Mesothelial cell of epicardium (in vitro differentiated cells): ENCODE measurements around the gene NR3C1. TPM values are rescaled to one million over a fixed set of nuclear protein-coding genes. Genes with fewer than 3 reads are reported as not detected.

Experiments used
- DNase-seq, 2 experiments: peaks; one replicate each; pipeline ENCODE4 v3.0.0; 2021; ENCODE audit warnings: low spot score in 2 of 2; ENCODE audit not compliant: unreplicated experiment in 2 of 2
- H3K27ac Mint-ChIP-seq: 2 replicates; pipeline ENCODE4 v1.8.0; 2021; ENCODE audit warnings: mixed read lengths
- H3K27me3 Mint-ChIP-seq: 2 replicates; pipeline ENCODE4 v1.8.0; 2021; ENCODE audit warnings: low read depth, mixed read lengths
- H3K36me3 Mint-ChIP-seq: 2 replicates; pipeline ENCODE4 v1.8.0; 2021; ENCODE audit warnings: mixed read lengths
- H3K4me1 Mint-ChIP-seq: 2 replicates; pipeline ENCODE4 v1.8.0; 2021; ENCODE audit warnings: mixed read lengths
- H3K4me3 Mint-ChIP-seq: 2 replicates; pipeline ENCODE4 v1.8.0; 2021; ENCODE audit warnings: mild to moderate bottlenecking, moderate library complexity, mixed read lengths
- H3K9me3 Mint-ChIP-seq: 2 replicates; pipeline ENCODE4 v1.8.0; 2021; ENCODE audit warnings: mixed read lengths
- total RNA-seq: library from RNA; stranded (reverse); gene quantifications from 3 replicates; pipeline ENCODE4 v1.2.1, GENCODE V29; 2021
- TF ChIP-seq, protein P1 (sequence below): fragments of 200-600 bp; sonication (generic); IDR thresholded peaks from one replicate; pipeline ENCODE4 v1.5.0; 2021; ENCODE audit warnings: antibody characterized with exemption; ENCODE audit not compliant: unreplicated experiment

The NR3C1 gene
- total RNA-seq: 29.2 to 35.3 TPM (median 34.5 TPM) in 3 replicates

DNA sequence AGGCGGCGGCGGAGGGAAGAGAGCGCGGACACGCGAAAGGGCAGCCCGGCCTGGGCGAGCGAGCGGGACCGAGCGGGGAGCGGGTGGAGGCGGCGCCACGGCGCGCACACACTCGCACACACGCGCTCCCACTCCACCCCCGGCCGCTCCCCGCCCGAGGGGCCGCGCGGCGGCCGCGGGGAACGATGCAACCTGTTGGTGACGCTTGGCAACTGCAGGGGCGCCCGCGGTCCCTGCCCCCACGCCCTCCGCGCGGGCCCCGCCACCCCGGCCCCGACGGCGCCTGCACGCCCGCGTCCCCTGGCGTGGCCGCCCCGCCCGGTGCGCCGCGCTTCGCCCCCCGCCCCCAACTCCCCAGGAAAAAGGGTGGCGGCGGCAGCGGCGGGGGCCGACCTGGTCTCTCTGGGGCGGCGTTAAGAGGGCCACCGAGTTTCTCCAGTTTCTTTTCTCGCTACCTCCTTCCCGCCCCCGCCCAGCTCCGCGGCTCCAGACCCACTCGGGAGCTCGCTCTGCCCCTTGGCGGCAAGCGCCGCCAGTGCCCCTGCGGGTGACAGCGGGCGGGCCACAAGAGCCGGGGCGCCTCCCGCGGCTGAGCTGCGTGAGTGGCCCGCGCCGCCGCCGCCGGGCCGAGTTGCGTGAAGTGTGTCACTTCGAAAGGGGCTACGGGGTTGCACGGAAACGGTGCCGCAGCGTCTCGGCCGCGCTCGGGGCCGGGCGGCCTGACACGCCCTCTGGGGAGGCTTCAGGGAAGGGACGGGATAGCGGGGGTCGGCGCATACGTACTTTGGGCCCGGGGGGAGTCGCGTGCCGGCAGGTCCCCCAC is at the start of gene NR3C1:
NR3C1 (minus strand) TSS at position 94 of the 823 bp plus-strand sequence. CDS start 2,847 bp downstream, outside the sequence.
- Mint-ChIP-seq H3K36me3 (peaks cover 11% of the 10 kb centered on the region), H3K4me1 (peaks cover 35% of the 10 kb centered on the region), H3K27ac (peak within 1 kb of the TSS; percentile 99), H3K9me3 (no peaks in the 10 kb centered on the region), H3K27me3 (peaks cover 17% of the 10 kb centered on the region), H3K4me3 (peak within 1 kb of the TSS; percentile 88)
- DNase-seq: peak; percentile 59 to 80
- TF ChIP-seq, protein P1, sequence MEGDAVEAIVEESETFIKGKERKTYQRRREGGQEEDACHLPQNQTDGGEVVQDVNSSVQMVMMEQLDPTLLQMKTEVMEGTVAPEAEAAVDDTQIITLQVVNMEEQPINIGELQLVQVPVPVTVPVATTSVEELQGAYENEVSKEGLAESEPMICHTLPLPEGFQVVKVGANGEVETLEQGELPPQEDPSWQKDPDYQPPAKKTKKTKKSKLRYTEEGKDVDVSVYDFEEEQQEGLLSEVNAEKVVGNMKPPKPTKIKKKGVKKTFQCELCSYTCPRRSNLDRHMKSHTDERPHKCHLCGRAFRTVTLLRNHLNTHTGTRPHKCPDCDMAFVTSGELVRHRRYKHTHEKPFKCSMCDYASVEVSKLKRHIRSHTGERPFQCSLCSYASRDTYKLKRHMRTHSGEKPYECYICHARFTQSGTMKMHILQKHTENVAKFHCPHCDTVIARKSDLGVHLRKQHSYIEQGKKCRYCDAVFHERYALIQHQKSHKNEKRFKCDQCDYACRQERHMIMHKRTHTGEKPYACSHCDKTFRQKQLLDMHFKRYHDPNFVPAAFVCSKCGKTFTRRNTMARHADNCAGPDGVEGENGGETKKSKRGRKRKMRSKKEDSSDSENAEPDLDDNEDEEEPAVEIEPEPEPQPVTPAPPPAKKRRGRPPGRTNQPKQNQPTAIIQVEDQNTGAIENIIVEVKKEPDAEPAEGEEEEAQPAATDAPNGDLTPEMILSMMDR: peak; percentile 52

DNA sequence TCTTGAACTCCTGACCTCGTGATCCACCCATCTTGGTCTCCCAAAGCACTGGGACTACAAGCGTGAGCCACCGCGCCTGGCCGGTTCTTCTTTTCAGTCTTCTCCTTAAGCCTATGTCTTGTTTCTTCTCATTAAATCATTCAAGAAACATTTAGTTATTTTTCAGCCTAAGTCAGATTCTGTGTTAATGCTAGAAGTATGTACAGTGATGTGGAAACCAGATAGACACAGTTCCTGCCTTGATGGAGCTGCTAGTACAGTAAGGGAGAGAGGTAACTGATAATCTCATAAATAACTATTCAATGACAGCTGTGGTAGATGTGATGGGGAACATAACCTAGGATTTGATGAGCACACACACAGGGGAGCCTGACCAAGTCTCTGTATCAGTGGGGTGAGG is 46.3 kb upstream of the NR3C1 start:
- TF ChIP-seq, protein P1: no peak
- no peak overlapping the region for H3K4me3 Mint-ChIP-seq
- H3K4me1 Mint-ChIP-seq: peaks cover 10% of the 10 kb centered on the region
- no peaks in the 10 kb centered on the region for H3K9me3 Mint-ChIP-seq
- no peaks in the 10 kb centered on the region for H3K27me3 Mint-ChIP-seq
- DNase-seq: no peak
- H3K36me3 Mint-ChIP-seq: no peaks in the 10 kb centered on the region
- no peak overlapping the region for H3K27ac Mint-ChIP-seq

DNA sequence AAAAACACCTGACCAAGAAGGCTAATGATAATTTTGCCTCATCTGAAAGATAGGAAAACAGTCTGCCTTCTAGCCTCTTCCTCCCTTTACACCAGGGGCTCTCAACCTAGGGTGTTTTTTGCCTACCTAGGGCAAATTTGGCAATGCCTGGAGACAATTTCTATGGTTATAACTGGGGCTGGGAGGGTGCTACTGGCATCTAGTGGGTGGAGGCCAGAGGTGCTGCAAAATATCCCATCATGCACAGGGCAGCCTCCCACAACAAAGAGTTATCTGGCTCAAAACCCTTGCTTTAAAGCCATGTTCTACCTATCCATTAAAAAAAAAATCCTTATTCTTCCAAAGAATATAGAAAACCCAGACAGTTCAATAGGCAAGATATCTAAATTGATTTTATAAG is 45.0 kb upstream of the NR3C1 start:
- Mint-ChIP-seq H3K27ac (no peak overlapping the region), H3K27me3 (peaks cover under 1% of the 10 kb centered on the region), H3K4me1 (peaks cover 10% of the 10 kb centered on the region), H3K9me3 (no peaks in the 10 kb centered on the region), H3K36me3 (no peaks in the 10 kb centered on the region), H3K4me3 (no peak overlapping the region)
- no peak for DNase-seq
- TF ChIP-seq, protein P1: no peak

DNA sequence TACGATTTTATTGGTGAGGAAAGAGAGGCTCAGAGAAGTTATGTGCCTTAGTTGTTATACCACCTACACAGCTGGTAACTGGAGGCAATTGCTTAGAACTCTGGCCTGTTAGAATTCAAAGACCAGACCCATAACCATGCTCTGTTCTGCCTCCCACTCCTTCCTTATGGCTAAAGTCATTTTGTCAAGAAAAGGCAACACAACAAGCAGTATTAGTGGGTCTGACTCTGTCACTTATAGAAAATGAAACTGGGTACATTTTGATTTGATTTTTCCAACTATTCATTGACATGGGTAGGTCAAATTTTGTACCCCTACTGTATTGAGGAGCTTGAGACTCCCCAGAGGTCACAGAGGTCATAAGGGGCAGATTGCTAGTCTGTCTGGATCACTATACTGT is 44.5 kb upstream of the NR3C1 start:
- Mint-ChIP-seq H3K27ac (no peak overlapping the region), H3K4me1 (peaks cover 10% of the 10 kb centered on the region), H3K9me3 (no peaks in the 10 kb centered on the region), H3K36me3 (no peaks in the 10 kb centered on the region), H3K4me3 (no peak overlapping the region), H3K27me3 (peaks cover 5% of the 10 kb centered on the region)
- TF ChIP-seq, protein P1: no peak
- no peak for DNase-seq

DNA sequence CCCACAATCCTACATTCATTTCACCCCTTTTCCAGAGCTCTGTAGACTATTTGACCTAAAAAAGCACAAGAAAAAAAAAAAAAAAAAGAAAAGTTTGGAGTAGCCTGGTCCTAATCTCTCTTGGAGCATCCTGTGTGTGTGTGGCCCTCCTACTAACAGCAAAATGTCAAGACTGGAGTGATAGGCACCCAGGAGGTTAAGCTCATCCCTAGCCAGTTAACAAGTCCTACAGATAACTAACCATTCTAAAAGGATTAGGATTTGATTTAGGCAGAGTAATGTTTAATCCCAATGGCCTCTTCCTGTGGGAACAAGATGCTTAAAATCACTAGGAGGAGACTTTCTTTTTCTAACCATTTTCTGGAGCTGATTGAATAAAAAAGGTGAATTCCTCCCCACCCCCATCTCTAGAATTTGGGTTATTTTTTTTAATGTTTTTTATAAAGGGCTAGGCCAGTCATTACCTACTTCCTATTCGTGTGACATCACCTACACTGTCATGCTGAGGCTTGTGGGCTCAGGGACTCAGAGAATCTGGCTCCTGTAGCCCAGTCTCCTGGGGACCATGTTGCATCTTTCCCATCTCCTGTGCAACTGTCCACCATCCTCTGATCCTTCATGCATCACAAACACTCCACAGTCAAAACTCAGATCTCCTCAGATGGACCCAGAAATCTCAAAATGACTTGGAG is 43.2 kb upstream of the NR3C1 start:
- H3K9me3 Mint-ChIP-seq: no peaks in the 10 kb centered on the region
- no peak overlapping the region for H3K4me3 Mint-ChIP-seq
- no peaks in the 10 kb centered on the region for H3K36me3 Mint-ChIP-seq
- H3K4me1 Mint-ChIP-seq: peaks cover 10% of the 10 kb centered on the region
- no peak for DNase-seq
- TF ChIP-seq, protein P1: no peak
- peaks cover 8% of the 10 kb centered on the region for H3K27me3 Mint-ChIP-seq
- no peak overlapping the region for H3K27ac Mint-ChIP-seq
